Measurements from ENCODE around the gene WEE1. TPM values are rescaled to one million over a fixed set of nuclear protein-coding genes. Genes with fewer than 3 reads are reported as not detected.

The WEE1 gene
- total and polyA plus RNA-seq, 8 donors: 2.6 to 10.7 (median 6.2) TPM

- intact Hi-C loops (cut with DNase I): loop anchor here in 1 of 3 donors (5.0 kb wide), 1 partner anchor 508 kb away; no protein-coding TSS in a partner anchor
- DNase-seq (no peak), ATAC-seq (no peak), FAIRE-seq (no peak)
- no peak for TF ChIP-seq CTCF (IDR thresholded peaks at IDR 0.05)
- Histone ChIP-seq H3K27me3 (no peaks in the 10 kb centered on the region), H3K4me1 (no peaks in the 10 kb centered on the region), H3K9me3 (no peaks in the 10 kb centered on the region), H3K36me3 (no peaks in the 10 kb centered on the region), H3K4me3 (no peak overlapping the region), H3K27ac (no peak overlapping the region)
Measured at GRCh38 chr11:9624448-9624847, 51.0 kb downstream of the WEE1 start.

- WGBS, 2 donors: 65 to 90% methylated on average over 6 of the region's 6 CpGs
- no peaks in the 10 kb centered on the region for H3K27me3 ChIP-seq
- no peak overlapping the region for H3K4me3 ChIP-seq
- no peak for DNase-seq
- no peak for TF ChIP-seq CTCF (IDR thresholded peaks at IDR 0.05)
- no peak for ATAC-seq
- no peaks in the 10 kb centered on the region for H3K4me1 ChIP-seq
- intact Hi-C loops (cut with DNase I): no loop called here
- H3K9me3 ChIP-seq: no peaks in the 10 kb centered on the region
- no peak for FAIRE-seq
- no peak overlapping the region for H3K27ac ChIP-seq
- no peaks in the 10 kb centered on the region for H3K36me3 ChIP-seq
Measured at GRCh38 chr11:9625162-9625561, 51.7 kb downstream of the WEE1 start.

- H3K36me3 ChIP-seq: no peaks in the 10 kb centered on the region
- no peak overlapping the region for H3K27ac ChIP-seq
- DNase-seq: no peak
- intact Hi-C loops (cut with DNase I): no loop called here
- no peaks in the 10 kb centered on the region for H3K27me3 ChIP-seq
- no peak for TF ChIP-seq CTCF (IDR thresholded peaks at IDR 0.05)
- WGBS, 2 donors: 53 to 55% methylated on average over 3 of the region's 3 CpGs
- ATAC-seq: peak in 1 of 4 donors; percentile 47
- no peak overlapping the region for H3K4me3 ChIP-seq
- no peak for FAIRE-seq
- H3K9me3 ChIP-seq: no peaks in the 10 kb centered on the region
- H3K4me1 ChIP-seq: no peaks in the 10 kb centered on the region
Measured at GRCh38 chr11:9625728-9626127, 52.3 kb downstream of the WEE1 start.

- 71 to 79% methylated on average over 12 of the region's 12 CpGs for WGBS, 2 donors
- ATAC-seq (no peak), FAIRE-seq (no peak), DNase-seq (no peak)
- intact Hi-C loops (cut with DNase I): no loop called here
- H3K4me3 ChIP-seq: no peak overlapping the region
- H3K9me3 ChIP-seq: no peaks in the 10 kb centered on the region
- H3K4me1 ChIP-seq: no peaks in the 10 kb centered on the region
- no peak for TF ChIP-seq CTCF (IDR thresholded peaks at IDR 0.05)
- H3K27me3 ChIP-seq: no peaks in the 10 kb centered on the region
- H3K36me3 ChIP-seq: no peaks in the 10 kb centered on the region
- H3K27ac ChIP-seq: no peak overlapping the region
Measured at GRCh38 chr11:9626496-9627394, 53.3 kb downstream of the WEE1 start.

- ATAC-seq (no peak), DNase-seq (no peak), FAIRE-seq (no peak)
- WGBS, 2 donors: 75 to 80% methylated on average over 6 of the region's 6 CpGs
- intact Hi-C loops (cut with DNase I): no loop called here
- no peaks in the 10 kb centered on the region for H3K36me3 ChIP-seq
- no peak for TF ChIP-seq CTCF (IDR thresholded peaks at IDR 0.05)
- no peaks in the 10 kb centered on the region for H3K4me1 ChIP-seq
- H3K27me3 ChIP-seq: no peaks in the 10 kb centered on the region
- no peak overlapping the region for H3K4me3 ChIP-seq
- H3K9me3 ChIP-seq: no peaks in the 10 kb centered on the region
- H3K27ac ChIP-seq: no peak overlapping the region
Measured at GRCh38 chr11:9629064-9629463, 55.6 kb downstream of the WEE1 start.
